Stimulated activated naive B cell treated with anti-CD40 and anti-IgM and Interleukin-4, amounts not matched to agents 10 μg/mL and 1 μg/mL and 100 μg/mL, for 72 hours (primary cell): ENCODE data around the gene STAMBPL1.
"Not testable (repeated sequence)": the region's sequence is repeated elsewhere in the genome, so short reads cannot be mapped to it uniquely, and the experiment has no call there.

Experiments
- ATAC-seq, 2 donors: fragments of 150-1000 bp; cut with Tn5 transposase; replicated peaks; 2 replicates each; pipeline ENCODE4 v1.10.0; 2021; ENCODE audit warnings: moderate library complexity in 1 of 2
- DNase-seq: peaks from one replicate; pipeline ENCODE4 v3.0.0; 2021
- H3K27ac Mint-ChIP-seq: one replicate; pipeline ENCODE4 v1.8.0; 2022; ENCODE audit warnings: mild to moderate bottlenecking, mixed read lengths
- H3K27me3 Mint-ChIP-seq, 2 donors: one replicate each; pipeline ENCODE4 v1.8.0; 2022; ENCODE audit warnings: mixed read lengths in 2 of 2
- H3K36me3 Mint-ChIP-seq, 2 donors: one replicate each; pipeline ENCODE4 v1.8.0; 2022; ENCODE audit warnings: mixed read lengths in 2 of 2, mild to moderate bottlenecking in 1 of 2
- H3K4me1 Mint-ChIP-seq, 2 donors: one replicate each; pipeline ENCODE4 v1.8.0; 2022; ENCODE audit warnings: mixed read lengths in 2 of 2, mild to moderate bottlenecking in 1 of 2
- H3K4me3 Mint-ChIP-seq, 2 donors: one replicate each; pipeline ENCODE4 v1.8.0; 2022; ENCODE audit warnings: mild to moderate bottlenecking in 2 of 2, mixed read lengths in 2 of 2, moderate library complexity in 1 of 2
- H3K9me3 Mint-ChIP-seq, 2 donors: one replicate each; pipeline ENCODE4 v1.8.0; 2022; ENCODE audit warnings: mixed read lengths in 2 of 2, mild to moderate bottlenecking in 1 of 2

Gene STAMBPL1

GRCh38 chr10:88875081-88875480, 5.0 kb upstream of the STAMBPL1 start:
- ATAC-seq (no peak), DNase-seq (no peak)
- Mint-ChIP-seq H3K9me3 (peaks cover 0 to 2% of the 10 kb centered on the region in 2 donors), H3K4me1 (peaks cover 2 to 13% of the 10 kb centered on the region in 2 donors), H3K27me3 (peaks cover 0 to 3% of the 10 kb centered on the region in 2 donors), H3K36me3 (no peaks in the 10 kb centered on the region), H3K27ac (no peak overlapping the region), H3K4me3 (no peak overlapping the region)

- H3K9me3 Mint-ChIP-seq = no peaks in the 10 kb centered on the region
- no peaks in the 10 kb centered on the region for H3K36me3 Mint-ChIP-seq
- ATAC-seq = no peak
- peaks cover 0 to 3% of the 10 kb centered on the region in 2 donors for H3K27me3 Mint-ChIP-seq
- no peak overlapping the region for H3K4me3 Mint-ChIP-seq
- peaks cover 5 to 19% of the 10 kb centered on the region in 2 donors for H3K4me1 Mint-ChIP-seq
- no peak for DNase-seq
- no peak overlapping the region for H3K27ac Mint-ChIP-seq
Measured at GRCh38 chr10:88877298-88877697, 2.7 kb upstream of the STAMBPL1 start.

GRCh38 chr10:88880282-88881076, 434 bp downstream of the STAMBPL1 start:
- peaks cover 11 to 36% of the 10 kb centered on the region in 2 donors for H3K4me1 Mint-ChIP-seq
- H3K27me3 Mint-ChIP-seq = peaks cover 0 to 3% of the 10 kb centered on the region in 2 donors
- H3K4me3 Mint-ChIP-seq = peak overlapping the region; percentile 96 to 98
- peak overlapping the region; percentile 98 for H3K27ac Mint-ChIP-seq
- ATAC-seq = peak; percentile 81 to 84
- peaks cover 0 to 9% of the 10 kb centered on the region in 2 donors for H3K36me3 Mint-ChIP-seq
- no peaks in the 10 kb centered on the region for H3K9me3 Mint-ChIP-seq
- peak; percentile 82 for DNase-seq

- peak overlapping the region; percentile 96 to 98 for H3K4me3 Mint-ChIP-seq
- no peak for DNase-seq
- H3K4me1 Mint-ChIP-seq = peaks cover 11 to 36% of the 10 kb centered on the region in 2 donors
- no peak for ATAC-seq
- H3K27me3 Mint-ChIP-seq = peaks cover 0 to 3% of the 10 kb centered on the region in 2 donors
- H3K36me3 Mint-ChIP-seq = peaks cover 0 to 9% of the 10 kb centered on the region in 2 donors
- H3K9me3 Mint-ChIP-seq = no peaks in the 10 kb centered on the region
- peak overlapping the region; percentile 98 for H3K27ac Mint-ChIP-seq
Measured at GRCh38 chr10:88881320-88881719, 1.3 kb downstream of the STAMBPL1 start.

DNA sequence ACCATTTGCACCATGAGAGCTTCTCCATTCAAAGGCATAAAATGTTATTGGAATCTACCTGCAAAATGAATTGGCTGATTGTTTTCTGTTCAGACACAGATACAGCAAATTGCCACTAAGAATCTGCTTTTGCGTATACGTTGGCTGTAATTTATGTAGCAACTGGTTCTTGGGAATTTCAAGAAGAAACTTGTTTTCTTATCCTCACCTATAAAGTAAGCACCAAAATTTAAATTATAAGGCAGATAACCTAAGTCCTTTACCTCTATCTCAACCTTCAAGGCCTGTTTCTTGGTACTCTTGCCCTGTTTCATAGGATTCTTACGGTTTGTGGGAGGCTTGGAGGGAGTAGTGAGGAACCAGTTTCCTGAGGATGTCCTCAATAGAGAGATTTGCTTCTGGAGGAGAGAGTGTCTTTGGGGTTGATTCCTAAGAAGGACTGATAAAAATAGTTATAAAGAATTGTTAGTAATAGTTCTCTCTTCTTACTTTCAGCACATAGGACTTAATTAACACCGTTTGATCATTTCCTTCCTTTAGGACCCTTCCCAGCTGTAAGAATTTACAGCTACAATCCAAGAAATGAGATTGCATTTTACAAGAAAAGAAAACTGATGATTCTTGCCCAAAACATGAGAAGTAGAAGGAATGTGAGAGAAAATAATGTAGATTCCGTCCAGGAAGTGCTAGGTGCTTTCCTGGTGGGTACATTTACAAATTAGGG, 2.0 kb downstream of the STAMBPL1 start:
- Mint-ChIP-seq H3K4me1 (peaks cover 11 to 42% of the 10 kb centered on the region in 2 donors), H3K4me3 (peak overlapping the region; percentile 96 to 98), H3K9me3 (no peaks in the 10 kb centered on the region), H3K36me3 (peaks cover 0 to 9% of the 10 kb centered on the region in 2 donors), H3K27ac (peak overlapping the region; percentile 56), H3K27me3 (peaks cover 0 to under 1% of the 10 kb centered on the region in 2 donors)
- no peak for DNase-seq
- ATAC-seq = no peak

GRCh38 chr10:88882646-88883447, 2.8 kb downstream of the STAMBPL1 start:
- H3K9me3 Mint-ChIP-seq, H3K27ac Mint-ChIP-seq, ATAC-seq, H3K27me3 Mint-ChIP-seq, H3K36me3 Mint-ChIP-seq, DNase-seq: not testable (repeated sequence)
- peak overlapping the region in 1 of 2 donors; percentile 16 for H3K4me3 Mint-ChIP-seq
- H3K4me1 Mint-ChIP-seq = peaks cover 11 to 44% of the 10 kb centered on the region in 2 donors

- DNase-seq (no peak), ATAC-seq (no peak)
- Mint-ChIP-seq H3K9me3 (no peaks in the 10 kb centered on the region), H3K27me3 (no peaks in the 10 kb centered on the region), H3K36me3 (peaks cover 0 to 11% of the 10 kb centered on the region in 2 donors), H3K4me3 (no peak overlapping the region), H3K4me1 (peaks cover 14 to 45% of the 10 kb centered on the region in 2 donors), H3K27ac (no peak overlapping the region)
Measured at GRCh38 chr10:88883448-88883809, 3.4 kb downstream of the STAMBPL1 start.

- peak; percentile 86 for ATAC-seq
- Mint-ChIP-seq H3K4me3 (no peak overlapping the region), H3K27ac (no peak overlapping the region), H3K36me3 (peaks cover 0 to 11% of the 10 kb centered on the region in 2 donors), H3K4me1 (peaks cover 20 to 54% of the 10 kb centered on the region in 2 donors), H3K27me3 (no peaks in the 10 kb centered on the region), H3K9me3 (no peaks in the 10 kb centered on the region)
- DNase-seq = no peak
Measured at GRCh38 chr10:88886557-88886956, 6.5 kb downstream of the STAMBPL1 start.

DNA sequence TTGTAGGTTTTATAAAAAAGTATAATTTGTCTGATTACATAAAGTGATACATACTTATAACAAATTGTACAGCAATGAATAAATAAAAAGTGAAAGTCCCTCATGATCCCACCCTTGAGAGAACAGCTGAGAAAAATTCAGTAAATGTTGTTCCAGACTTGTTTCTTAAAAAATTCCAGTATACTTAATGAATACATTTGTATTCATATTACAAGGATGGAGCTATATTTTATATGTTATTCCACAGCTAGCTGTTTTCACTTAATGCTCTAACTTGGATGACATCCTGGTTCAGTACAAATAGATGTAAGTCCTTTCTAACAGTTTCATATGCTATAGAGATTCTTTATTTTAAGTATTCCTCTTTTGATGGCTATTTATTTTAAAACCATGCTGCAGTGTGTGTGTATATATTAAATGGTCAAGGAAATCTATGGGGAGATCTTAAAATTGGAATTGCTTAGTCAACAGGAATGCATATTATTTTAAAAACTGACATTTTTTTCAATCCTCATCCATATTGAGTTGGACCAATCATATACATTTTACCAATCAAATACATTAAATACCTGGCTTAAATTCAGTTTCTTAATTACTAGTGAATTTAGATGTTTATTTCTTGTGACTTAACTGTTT, 8.9 kb downstream of the STAMBPL1 start:
- ATAC-seq (no peak), DNase-seq (no peak)
- Mint-ChIP-seq H3K4me1 (peaks cover 18 to 42% of the 10 kb centered on the region in 2 donors), H3K27ac (no peak overlapping the region), H3K36me3 (peaks cover 3 to 5% of the 10 kb centered on the region in 2 donors), H3K9me3 (no peaks in the 10 kb centered on the region), H3K27me3 (no peaks in the 10 kb centered on the region), H3K4me3 (no peak overlapping the region)

DNA sequence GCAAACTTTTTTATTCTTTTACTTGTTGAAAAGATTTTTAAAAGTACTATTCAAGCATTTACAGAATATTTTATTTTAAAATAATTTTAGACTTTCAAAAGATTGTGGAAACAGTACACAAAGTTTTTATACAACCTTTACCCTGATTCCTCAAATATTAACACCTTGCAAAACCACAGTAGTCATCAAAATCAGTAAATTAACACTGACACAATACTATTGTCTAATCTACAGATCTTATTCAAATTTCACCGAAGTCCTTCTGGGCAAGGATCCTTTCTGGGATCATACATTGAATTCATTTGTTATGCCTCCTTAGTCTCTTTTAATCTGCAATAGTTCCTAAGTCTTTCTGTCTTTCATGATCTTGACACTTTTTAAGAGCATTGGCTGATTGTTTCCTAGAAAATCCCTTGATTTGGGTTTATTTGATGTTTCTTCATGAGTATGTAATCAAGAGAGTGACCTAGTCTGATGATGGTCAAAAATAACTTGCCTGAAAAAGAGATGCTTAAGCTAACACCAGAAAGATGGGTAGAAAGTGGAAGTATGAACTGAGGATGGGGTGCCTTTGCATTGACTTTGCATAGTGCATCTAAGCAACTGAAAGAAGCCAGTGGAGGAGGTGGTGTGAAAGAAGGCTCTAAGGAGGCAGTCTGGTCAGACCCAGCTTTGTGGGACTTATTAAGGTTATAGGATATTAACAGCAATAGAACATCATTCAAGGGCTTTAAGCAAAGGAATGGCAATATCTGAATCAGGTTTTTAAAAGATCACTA, 9.7 kb downstream of the STAMBPL1 start:
- H3K36me3 Mint-ChIP-seq = peaks cover 2 to 3% of the 10 kb centered on the region in 2 donors

GRCh38 chr10:88890681-88891381, 10.8 kb downstream of the STAMBPL1 start:
- no peak for ATAC-seq
- peaks cover 15 to 37% of the 10 kb centered on the region in 2 donors for H3K4me1 Mint-ChIP-seq
- no peaks in the 10 kb centered on the region for H3K27me3 Mint-ChIP-seq
- peaks cover 2 to 3% of the 10 kb centered on the region in 2 donors for H3K36me3 Mint-ChIP-seq
- H3K9me3 Mint-ChIP-seq = no peaks in the 10 kb centered on the region
- no peak overlapping the region for H3K4me3 Mint-ChIP-seq
- H3K27ac Mint-ChIP-seq = no peak overlapping the region
- no peak for DNase-seq

More for the DNA sequence above, 9.7 kb downstream of the STAMBPL1 start:
- Mint-ChIP-seq H3K4me1 (peaks cover 15 to 42% of the 10 kb centered on the region in 2 donors), H3K27me3 (no peaks in the 10 kb centered on the region), H3K27ac (no peak overlapping the region), H3K4me3 (no peak overlapping the region), H3K9me3 (no peaks in the 10 kb centered on the region)
- ATAC-seq (no peak), DNase-seq (no peak)

GRCh38 chr10:88892222-88892967, 12.3 kb downstream of the STAMBPL1 start:
- Mint-ChIP-seq H3K4me1 (peaks cover 23 to 42% of the 10 kb centered on the region in 2 donors), H3K27ac (no peak overlapping the region), H3K4me3 (no peak overlapping the region), H3K36me3 (peaks cover 9 to 11% of the 10 kb centered on the region in 2 donors), H3K9me3 (no peaks in the 10 kb centered on the region), H3K27me3 (no peaks in the 10 kb centered on the region)
- ATAC-seq (no peak), DNase-seq (no peak)
